ENCODE data around the gene MMP14.
"Not testable (repeated sequence)": the region's sequence is repeated elsewhere in the genome, so short reads cannot be mapped to it uniquely, and the experiment has no call there.

The MMP14 gene

GRCh38 chr14:22803687-22803974 lies 32.8 kb upstream of the MMP14 start:
- no peaks in the 10 kb centered on the region for H3K9me3 Mint-ChIP-seq
- H3K4me3 Mint-ChIP-seq = peak overlapping the region; percentile 75
- DNase-seq (ENCODE audit: low spot score in 2 of 2) (no peak), ATAC-seq (ENCODE audit: low read depth) (peak; percentile 43)
- peak overlapping the region; percentile 70 for H3K27ac Mint-ChIP-seq
- no peaks in the 10 kb centered on the region for H3K27me3 Mint-ChIP-seq
- peaks cover 52% of the 10 kb centered on the region for H3K4me1 Mint-ChIP-seq
- peaks cover 21% of the 10 kb centered on the region for H3K36me3 Mint-ChIP-seq

GRCh38 chr14:22805235-22805634 lies 31.1 kb upstream of the MMP14 start:
- not testable (repeated sequence) for H3K27me3 Mint-ChIP-seq; DNase-seq (ENCODE audit: low spot score in 2 of 2); H3K9me3 Mint-ChIP-seq; H3K4me3 Mint-ChIP-seq; ATAC-seq (ENCODE audit: low read depth)
- peaks cover 45% of the 10 kb centered on the region for H3K4me1 Mint-ChIP-seq
- H3K36me3 Mint-ChIP-seq = peaks cover 17% of the 10 kb centered on the region
- H3K27ac Mint-ChIP-seq = peak overlapping the region; percentile 70

- DNase-seq (ENCODE audit: low spot score in 2 of 2) (no peak), ATAC-seq (ENCODE audit: low read depth) (no peak)
- Mint-ChIP-seq H3K36me3 (peaks cover 8% of the 10 kb centered on the region), H3K27ac (peak overlapping the region; percentile 24), H3K4me3 (no peak overlapping the region), H3K9me3 (no peaks in the 10 kb centered on the region), H3K4me1 (peaks cover 46% of the 10 kb centered on the region), H3K27me3 (no peaks in the 10 kb centered on the region)
Observed at GRCh38 chr14:22807432-22808087, 28.8 kb upstream of the MMP14 start.

GRCh38 chr14:22808388-22809209 lies 27.8 kb upstream of the MMP14 start:
- H3K27me3 Mint-ChIP-seq = no peaks in the 10 kb centered on the region
- H3K27ac Mint-ChIP-seq = peak overlapping the region; percentile 24
- ATAC-seq (ENCODE audit: low read depth) (no peak), DNase-seq (ENCODE audit: low spot score in 2 of 2) (no peak)
- H3K4me1 Mint-ChIP-seq = peaks cover 41% of the 10 kb centered on the region
- no peaks in the 10 kb centered on the region for H3K9me3 Mint-ChIP-seq
- peaks cover 8% of the 10 kb centered on the region for H3K36me3 Mint-ChIP-seq
- H3K4me3 Mint-ChIP-seq = no peak overlapping the region

- peak; percentile 51 for ATAC-seq (ENCODE audit: low read depth)
- peak overlapping the region; percentile 89 for H3K27ac Mint-ChIP-seq
- H3K4me3 Mint-ChIP-seq = peak overlapping the region; percentile 85
- DNase-seq (ENCODE audit: low spot score in 2 of 2) = no peak
- H3K27me3 Mint-ChIP-seq = no peaks in the 10 kb centered on the region
- no peaks in the 10 kb centered on the region for H3K9me3 Mint-ChIP-seq
- peaks cover 2% of the 10 kb centered on the region for H3K36me3 Mint-ChIP-seq
- H3K4me1 Mint-ChIP-seq = peaks cover 41% of the 10 kb centered on the region
Observed at GRCh38 chr14:22811722-22812121, 24.7 kb upstream of the MMP14 start.

- Mint-ChIP-seq H3K9me3 (no peaks in the 10 kb centered on the region), H3K4me3 (peak overlapping the region; percentile 70), H3K4me1 (peaks cover 34% of the 10 kb centered on the region), H3K36me3 (no peaks in the 10 kb centered on the region), H3K27ac (peak overlapping the region; percentile 89), H3K27me3 (no peaks in the 10 kb centered on the region)
- no peak for ATAC-seq (ENCODE audit: low read depth)
- no peak for DNase-seq (ENCODE audit: low spot score in 2 of 2)
Observed at GRCh38 chr14:22812744-22813143, 23.6 kb upstream of the MMP14 start.

- Mint-ChIP-seq H3K9me3 (no peaks in the 10 kb centered on the region), H3K36me3 (no peaks in the 10 kb centered on the region), H3K27ac (peak overlapping the region; percentile 89), H3K27me3 (no peaks in the 10 kb centered on the region), H3K4me3 (peak overlapping the region; percentile 70), H3K4me1 (peaks cover 36% of the 10 kb centered on the region)
- no peak for DNase-seq (ENCODE audit: low spot score in 2 of 2)
- no peak for ATAC-seq (ENCODE audit: low read depth)
Observed at GRCh38 chr14:22813145-22813544, 23.2 kb upstream of the MMP14 start.

GRCh38 chr14:22814373-22814772 lies 22.0 kb upstream of the MMP14 start:
- Mint-ChIP-seq H3K27ac (peak overlapping the region; percentile 58), H3K36me3 (no peaks in the 10 kb centered on the region)

GRCh38 chr14:22814941-22815713 lies 21.3 kb upstream of the MMP14 start, which contains the start of gene SLC7A7:
SLC7A7 (minus strand) TSS chr14:22815435; CDS start chr14:22813398, 2,037 bp downstream.
- peak within 1 kb of the TSS; percentile 71 for H3K4me3 Mint-ChIP-seq
- ATAC-seq (ENCODE audit: low read depth) = no peak
- H3K27me3 Mint-ChIP-seq = no peaks in the 10 kb centered on the region
- H3K9me3 Mint-ChIP-seq = no peaks in the 10 kb centered on the region
- peak within 1 kb of the TSS; percentile 78 for H3K27ac Mint-ChIP-seq
- H3K36me3 Mint-ChIP-seq = no peaks in the 10 kb centered on the region
- peaks cover 47% of the 10 kb centered on the region for H3K4me1 Mint-ChIP-seq
- DNase-seq (ENCODE audit: low spot score in 2 of 2) = no peak

More at GRCh38 chr14:22814373-22814772, 22.0 kb upstream of the MMP14 start:
- Mint-ChIP-seq H3K9me3 (no peaks in the 10 kb centered on the region), H3K4me1 (peaks cover 40% of the 10 kb centered on the region), H3K27me3 (no peaks in the 10 kb centered on the region), H3K4me3 (peak overlapping the region; percentile 71)
- ATAC-seq (ENCODE audit: low read depth) (no peak), DNase-seq (ENCODE audit: low spot score in 2 of 2) (no peak)

GRCh38 chr14:22819151-22819988 lies 17.0 kb upstream of the MMP14 start:
- no peaks in the 10 kb centered on the region for H3K9me3 Mint-ChIP-seq
- DNase-seq (ENCODE audit: low spot score in 2 of 2) = no peak
- H3K27me3 Mint-ChIP-seq = no peaks in the 10 kb centered on the region
- no peak for ATAC-seq (ENCODE audit: low read depth)
- H3K27ac Mint-ChIP-seq = peak overlapping the region; percentile 60
- no peaks in the 10 kb centered on the region for H3K36me3 Mint-ChIP-seq
- H3K4me1 Mint-ChIP-seq = peaks cover 44% of the 10 kb centered on the region
- peak overlapping the region; percentile 51 for H3K4me3 Mint-ChIP-seq

GRCh38 chr14:22820731-22821130 lies 15.7 kb upstream of the MMP14 start:
- H3K27ac Mint-ChIP-seq = no peak overlapping the region
- H3K36me3 Mint-ChIP-seq = no peaks in the 10 kb centered on the region
- H3K9me3 Mint-ChIP-seq = no peaks in the 10 kb centered on the region
- peaks cover 42% of the 10 kb centered on the region for H3K4me1 Mint-ChIP-seq
- DNase-seq (ENCODE audit: low spot score in 2 of 2) = no peak
- H3K27me3 Mint-ChIP-seq = no peaks in the 10 kb centered on the region
- H3K4me3 Mint-ChIP-seq = no peak overlapping the region
- no peak for ATAC-seq (ENCODE audit: low read depth)

- H3K27ac Mint-ChIP-seq = peak overlapping the region; percentile 88
- H3K4me3 Mint-ChIP-seq = peak overlapping the region; percentile 54
- no peaks in the 10 kb centered on the region for H3K27me3 Mint-ChIP-seq
- ATAC-seq (ENCODE audit: low read depth) (no peak), DNase-seq (ENCODE audit: low spot score in 2 of 2) (no peak)
- peaks cover 38% of the 10 kb centered on the region for H3K4me1 Mint-ChIP-seq
- no peaks in the 10 kb centered on the region for H3K36me3 Mint-ChIP-seq
- no peaks in the 10 kb centered on the region for H3K9me3 Mint-ChIP-seq
Observed at GRCh38 chr14:22821193-22822015, 15.0 kb upstream of the MMP14 start.

All from memory B cell (primary cell).